Natural killer cell (primary cell): ENCODE results near the gene EML3. TPM values are rescaled to one million over a fixed set of nuclear protein-coding genes. Genes with fewer than 3 reads are reported as not detected.
"Not testable (repeated sequence)": the region's sequence is repeated elsewhere in the genome, so short reads cannot be mapped to it uniquely, and the experiment has no call there.

Source experiments
- ATAC-seq, 3 donors: fragments of 150-1000 bp in 2 of 3; fragments of 200-7000 bp in 1 of 3; cut with Tn5 transposase; 1 replicate in 1 of 3; 2 replicates in 2 of 3; pipeline ENCODE4 v1.10.0; 2021; ENCODE audit warnings: mild to moderate bottlenecking in 2 of 3, moderate library complexity in 2 of 3
- DNase-seq, 2 donors: peaks; one replicate each; pipeline versions ENCODE4 v3.0.0 to v3.0.0-alpha.2; 2013 to 2021; ENCODE audit warnings: mixed read lengths in 1 of 2
- H3K27ac ChIP-seq: one replicate; pipeline ENCODE4 v1.5.1; 2013; ENCODE audit warnings: mild to moderate bottlenecking, low read length
- H3K27me3 ChIP-seq: one replicate; pipeline ENCODE4 v1.6.1; 2013; ENCODE audit warnings: low read length; ENCODE audit not compliant: control insufficient read depth, insufficient read depth
- H3K36me3 ChIP-seq: one replicate; pipeline ENCODE4 v1.6.1; 2013; ENCODE audit warnings: low read length; ENCODE audit not compliant: control insufficient read depth, insufficient read depth
- H3K4me1 ChIP-seq: one replicate; pipeline ENCODE4 v1.6.1; 2013; ENCODE audit warnings: low read length; ENCODE audit not compliant: control insufficient read depth, insufficient read depth
- H3K4me3 ChIP-seq: one replicate; pipeline ENCODE4 v1.5.1; 2013; ENCODE audit warnings: low read length
- H3K9me3 ChIP-seq: one replicate; pipeline ENCODE4 v1.6.1; 2013; ENCODE audit warnings: low read length; ENCODE audit not compliant: control insufficient read depth, insufficient read depth
- H3K27ac Mint-ChIP-seq, 2 donors: one replicate each; pipeline ENCODE4 v1.8.0; 2022; ENCODE audit warnings: mild to moderate bottlenecking in 2 of 2, mixed read lengths in 2 of 2, moderate library complexity in 1 of 2
- H3K27me3 Mint-ChIP-seq, 2 donors: one replicate each; pipeline ENCODE4 v1.8.0; 2022; ENCODE audit warnings: low read depth in 2 of 2, mixed read lengths in 2 of 2
- H3K36me3 Mint-ChIP-seq: one replicate; pipeline ENCODE4 v1.8.0; 2022; ENCODE audit warnings: mixed read lengths
- H3K4me1 Mint-ChIP-seq, 2 donors: one replicate each; pipeline ENCODE4 v1.8.0; 2022; ENCODE audit warnings: mixed read lengths in 2 of 2
- H3K4me3 Mint-ChIP-seq: one replicate; pipeline ENCODE4 v1.8.0; 2022; ENCODE audit warnings: mild to moderate bottlenecking, moderate library complexity, mixed read lengths
- H3K9me3 Mint-ChIP-seq, 2 donors: one replicate each; pipeline ENCODE4 v1.8.0; 2022; ENCODE audit warnings: mixed read lengths in 2 of 2
- CTCF ChIP-seq: fragments of 200-600 bp; IDR thresholded peaks from one replicate; pipeline ENCODE4 v1.8.0; 2022; ENCODE audit warnings: antibody characterized with exemption
- WGBS: methylation state at CpG from one replicate; pipeline ENCODE4 v1.1.7; 2013; ENCODE audit warnings: missing lambda C conversion rate; ENCODE audit not compliant: insufficient coverage; 5-methylcytosine and 5-hydroxymethylcytosine counted together
- intact Hi-C: fragments of 100-400 bp; cut with micrococcal nuclease; formaldehyde crosslinking; loops from one replicate; pipeline ENCODE4 v1.14.2; 2022
- total RNA-seq, 4 donors: library from RNA; stranded (reverse); fragments of 120-200 nt in 1 of 4; gene quantifications; one replicate each; pipeline versions ENCODE4 v1.2.3 to v1.2.4, GENCODE V29; 2013 to 2022

EML3 gene
- total RNA-seq, 3 donors from 2014 or later (not counting 1 experiment from before 2014, with no cell fraction given): 221 to 233 (median 232) TPM

GRCh38 chr11:62621567-62622470 lies 9.2 kb upstream of the EML3 start, which contains the start of gene B3GAT3:
Gene B3GAT3 (minus strand): TSS chr11:62621986. CDS start chr11:62621947, 39 bp downstream.
- H3K36me3 Mint-ChIP-seq: no peaks in the 10 kb centered on the region
- peak within 1 kb of the TSS; percentile 97 for H3K27ac ChIP-seq
- H3K4me1 Mint-ChIP-seq: peaks cover 17 to 21% of the 10 kb centered on the region in 2 donors
- peaks cover 22% of the 10 kb centered on the region for H3K36me3 ChIP-seq
- no peak for TF ChIP-seq CTCF
- intact Hi-C loops: loop anchor here (1.0 to 2.0 kb wide), 2 partner anchors 9 to 25 kb away; partner anchors contain the start of genes GANAB and ROM1
- DNase-seq (peak; percentile 95 to 99), ATAC-seq (peak; percentile 86 to 97 (median 89))
- H3K27ac Mint-ChIP-seq: peak within 1 kb of the TSS; percentile 94 to 98
- H3K4me3 ChIP-seq: peak within 1 kb of the TSS; percentile 77
- peaks cover 20% of the 10 kb centered on the region for H3K4me1 ChIP-seq
- H3K4me3 Mint-ChIP-seq: peak within 1 kb of the TSS; percentile 93
- H3K9me3 ChIP-seq: no peaks in the 10 kb centered on the region
- no peaks in the 10 kb centered on the region for H3K9me3 Mint-ChIP-seq
- no peaks in the 10 kb centered on the region for H3K27me3 Mint-ChIP-seq
- under 1% methylated on average over 77 of the region's 77 CpGs for whole genome bisulfite sequencing
- H3K27me3 ChIP-seq: no peaks in the 10 kb centered on the region

- WGBS: 39% methylated on average over 7 of the region's 8 CpGs
- intact Hi-C loops: loop anchor here (1.0 kb wide), 1 partner anchor 8 kb away; the partner anchor contains the start of gene ROM1
- no peak for TF ChIP-seq CTCF
Measured at GRCh38 chr11:62621027-62621566, 8.5 kb upstream of the EML3 start.

GRCh38 chr11:62616957-62617356 lies 4.4 kb upstream of the EML3 start:
- H3K9me3 ChIP-seq, H3K27me3 ChIP-seq, H3K4me3 ChIP-seq, H3K4me3 Mint-ChIP-seq, H3K27me3 Mint-ChIP-seq, H3K27ac ChIP-seq, H3K36me3 Mint-ChIP-seq, intact Hi-C loops, H3K27ac Mint-ChIP-seq, H3K9me3 Mint-ChIP-seq, DNase-seq, ATAC-seq: not testable (repeated sequence)
- H3K4me1 ChIP-seq: peaks cover 23% of the 10 kb centered on the region
- peaks cover 19% of the 10 kb centered on the region for H3K36me3 ChIP-seq
- WGBS: 96% methylated on average over 14 of the region's 14 CpGs
- H3K4me1 Mint-ChIP-seq: peaks cover 13 to 31% of the 10 kb centered on the region in 2 donors

More at GRCh38 chr11:62621027-62621566, 8.5 kb upstream of the EML3 start:
- peaks cover 20% of the 10 kb centered on the region for H3K36me3 ChIP-seq
- Mint-ChIP-seq H3K36me3 (no peaks in the 10 kb centered on the region), H3K9me3 (no peaks in the 10 kb centered on the region), H3K4me1 (peaks cover 17 to 21% of the 10 kb centered on the region in 2 donors), H3K27me3 (no peaks in the 10 kb centered on the region), H3K4me3 (peak overlapping the region; percentile 93), H3K27ac (peak overlapping the region; percentile 94 to 98)
- H3K4me1 ChIP-seq: peaks cover 20% of the 10 kb centered on the region
- H3K4me3 ChIP-seq: peak overlapping the region; percentile 77
- peak overlapping the region; percentile 97 for H3K27ac ChIP-seq
- no peak for DNase-seq
- H3K27me3 ChIP-seq: no peaks in the 10 kb centered on the region
- ATAC-seq: no peak
- no peaks in the 10 kb centered on the region for H3K9me3 ChIP-seq

GRCh38 chr11:62615521-62615920 lies 2.9 kb upstream of the EML3 start:
- Mint-ChIP-seq H3K4me1 (peaks cover 11 to 33% of the 10 kb centered on the region in 2 donors), H3K9me3 (no peaks in the 10 kb centered on the region), H3K27ac (no peak overlapping the region), H3K4me3 (no peak overlapping the region), H3K36me3 (no peaks in the 10 kb centered on the region), H3K27me3 (no peaks in the 10 kb centered on the region)
- no peak for ATAC-seq
- intact Hi-C loops: no loop called here
- H3K27me3 ChIP-seq: no peaks in the 10 kb centered on the region
- no peak overlapping the region for H3K4me3 ChIP-seq
- no peaks in the 10 kb centered on the region for H3K9me3 ChIP-seq
- TF ChIP-seq CTCF: no peak
- no peak for DNase-seq
- WGBS: 77% methylated on average over 7 of the region's 7 CpGs
- H3K27ac ChIP-seq: no peak overlapping the region
- peaks cover 26% of the 10 kb centered on the region for H3K36me3 ChIP-seq
- peaks cover 28% of the 10 kb centered on the region for H3K4me1 ChIP-seq
